Thymus (tissue), 11 donors: ENCODE measurements around the gene ARHGAP10. TPM values are rescaled to one million over a fixed set of nuclear protein-coding genes. Genes with fewer than 3 reads are reported as not detected.

Experiments used
- DNase-seq, 9 donors: peaks; one replicate each; pipeline ENCODE4 v3.0.0-alpha.2; 2013; ENCODE audit warnings: low spot score in 9 of 9, low read depth in 6 of 9, missing footprints in 1 of 9
- H3K27ac ChIP-seq, 2 donors: one replicate each; pipeline ENCODE4 v1.5.1; 2013; ENCODE audit warnings: control low read depth in 1 of 2, low read depth in 1 of 2, low read length in 1 of 2, mild to moderate bottlenecking in 1 of 2, moderate library complexity in 1 of 2
- H3K27me3 ChIP-seq, 2 donors: one replicate each; pipeline ENCODE4 v1.5.1; 2013; ENCODE audit warnings: low read length in 1 of 2; ENCODE audit not compliant: control insufficient read depth in 2 of 2, insufficient read depth in 1 of 2
- H3K36me3 ChIP-seq, 2 donors: one replicate each; pipeline ENCODE4 v1.5.1; 2013; ENCODE audit warnings: low read length in 1 of 2, mild to moderate bottlenecking in 1 of 2, moderate library complexity in 1 of 2; ENCODE audit not compliant: control insufficient read depth in 2 of 2, insufficient read depth in 2 of 2
- H3K4me1 ChIP-seq, 2 donors: one replicate each; pipeline ENCODE4 v1.5.1; 2013; ENCODE audit warnings: low read length in 2 of 2; ENCODE audit not compliant: control insufficient read depth in 2 of 2, insufficient read depth in 2 of 2
- H3K4me3 ChIP-seq, 2 donors: one replicate each; pipeline ENCODE4 v1.5.1; 2013; ENCODE audit warnings: low read length in 2 of 2, control low read depth in 1 of 2, mild to moderate bottlenecking in 1 of 2
- H3K9me3 ChIP-seq, 2 donors: one replicate each; pipeline ENCODE4 v1.5.1; 2013; ENCODE audit warnings: low read length in 1 of 2, mild to moderate bottlenecking in 1 of 2; ENCODE audit not compliant: control insufficient read depth in 2 of 2, insufficient read depth in 1 of 2
- WGBS: extraction: QIAGEN DNeasy Blood & Tissue Kit; methylation state at CpG from one replicate; pipeline ENCODE4 v1.1.7; 2013; 5-methylcytosine and 5-hydroxymethylcytosine counted together
- polyA plus RNA-seq: library from polyadenylated mRNA; stranded (reverse); fragments of 200-250 nt; gene quantifications from one replicate; pipeline ENCODE4 v1.2.3, GENCODE V29; 2013
- total RNA-seq: library from RNA; stranded (reverse); fragments of 120-200 nt; gene quantifications from one replicate; pipeline ENCODE4 v1.2.4, GENCODE V29; 2013
- donor health status: healthy.

ARHGAP10 gene
- total and polyA plus RNA-seq, 2 donors, result 11.8 to 13.4 TPM

GRCh38 chr4:147839663-147840062 is 107.8 kb downstream of the ARHGAP10 start:
- no peak overlapping the region for H3K4me3 ChIP-seq
- 97% methylated on average over 3 of the region's 3 CpGs for WGBS
- no peak overlapping the region for H3K27ac ChIP-seq
- no peaks in the 10 kb centered on the region for H3K27me3 ChIP-seq
- H3K4me1 ChIP-seq, result no peaks in the 10 kb centered on the region
- no peak for DNase-seq
- H3K36me3 ChIP-seq, result no peaks in the 10 kb centered on the region
- no peaks in the 10 kb centered on the region for H3K9me3 ChIP-seq

GRCh38 chr4:147840838-147841738 is 109.2 kb downstream of the ARHGAP10 start:
- no peaks in the 10 kb centered on the region for H3K9me3 ChIP-seq
- DNase-seq, result no peak
- H3K27ac ChIP-seq, result no peak overlapping the region
- no peaks in the 10 kb centered on the region for H3K4me1 ChIP-seq
- H3K36me3 ChIP-seq, result no peaks in the 10 kb centered on the region
- no peaks in the 10 kb centered on the region for H3K27me3 ChIP-seq
- 70% methylated on average over 4 of the region's 4 CpGs for WGBS
- no peak overlapping the region for H3K4me3 ChIP-seq

GRCh38 chr4:147842573-147842972 is 110.7 kb downstream of the ARHGAP10 start:
- Histone ChIP-seq H3K36me3 (no peaks in the 10 kb centered on the region), H3K27ac (no peak overlapping the region), H3K4me1 (no peaks in the 10 kb centered on the region), H3K9me3 (no peaks in the 10 kb centered on the region), H3K27me3 (no peaks in the 10 kb centered on the region), H3K4me3 (no peak overlapping the region)
- DNase-seq, result no peak
- 99% methylated on average over 6 of the region's 6 CpGs for WGBS

GRCh38 chr4:147843162-147843561 is 111.3 kb downstream of the ARHGAP10 start:
- no peaks in the 10 kb centered on the region for H3K9me3 ChIP-seq
- no peaks in the 10 kb centered on the region for H3K4me1 ChIP-seq
- WGBS, result 65% methylated on average over 5 of the region's 5 CpGs
- no peaks in the 10 kb centered on the region for H3K27me3 ChIP-seq
- H3K27ac ChIP-seq, result no peak overlapping the region
- no peak overlapping the region for H3K4me3 ChIP-seq
- peak in 6 of 9 donors; percentile 28 to 77 (median 44) for DNase-seq
- no peaks in the 10 kb centered on the region for H3K36me3 ChIP-seq

- no peak for DNase-seq
- H3K4me3 ChIP-seq, result no peak overlapping the region
- no peaks in the 10 kb centered on the region for H3K27me3 ChIP-seq
- no peaks in the 10 kb centered on the region for H3K9me3 ChIP-seq
- 97% methylated on average over 7 of the region's 7 CpGs for WGBS
- no peaks in the 10 kb centered on the region for H3K4me1 ChIP-seq
- no peak overlapping the region for H3K27ac ChIP-seq
- no peaks in the 10 kb centered on the region for H3K36me3 ChIP-seq
These were observed 112.9 kb downstream of the ARHGAP10 start for GRCh38 chr4:147844781-147845180.

- no peaks in the 10 kb centered on the region for H3K27me3 ChIP-seq
- no peaks in the 10 kb centered on the region for H3K36me3 ChIP-seq
- H3K27ac ChIP-seq, result no peak overlapping the region
- H3K4me3 ChIP-seq, result no peak overlapping the region
- 71% methylated on average over 6 of the region's 6 CpGs for WGBS
- no peaks in the 10 kb centered on the region for H3K4me1 ChIP-seq
- H3K9me3 ChIP-seq, result no peaks in the 10 kb centered on the region
- peak in 1 of 9 donors; percentile 49 for DNase-seq
These were observed 114.6 kb downstream of the ARHGAP10 start for GRCh38 chr4:147846318-147847155.

GRCh38 chr4:147847751-147848590 is 116.1 kb downstream of the ARHGAP10 start:
- Histone ChIP-seq H3K4me3 (no peak overlapping the region), H3K36me3 (no peaks in the 10 kb centered on the region), H3K9me3 (no peaks in the 10 kb centered on the region), H3K27ac (no peak overlapping the region), H3K4me1 (no peaks in the 10 kb centered on the region), H3K27me3 (no peaks in the 10 kb centered on the region)
- DNase-seq, result no peak
- WGBS, result 94% methylated on average over 8 of the region's 8 CpGs

GRCh38 chr4:147848634-147849033 is 116.7 kb downstream of the ARHGAP10 start:
- no peak overlapping the region for H3K4me3 ChIP-seq
- H3K9me3 ChIP-seq, result no peaks in the 10 kb centered on the region
- no peaks in the 10 kb centered on the region for H3K27me3 ChIP-seq
- no peaks in the 10 kb centered on the region for H3K4me1 ChIP-seq
- WGBS, result over 99% methylated on average over 2 of the region's 2 CpGs
- no peak overlapping the region for H3K27ac ChIP-seq
- no peak for DNase-seq
- H3K36me3 ChIP-seq, result no peaks in the 10 kb centered on the region
